ENCODE data around the gene BRD4. TPM values are rescaled to one million over a fixed set of nuclear protein-coding genes. Genes with fewer than 3 reads are reported as not detected.

Gene BRD4
- total and polyA plus RNA-seq, 2 experiments from 2014 or later: 63.8 to 115 TPM

GRCh38 chr19:15296841-15297415, 35.4 kb downstream of the BRD4 start:
- Histone ChIP-seq H3K79me2 (replicated peaks; ENCODE audit: insufficient read depth) (peaks cover 100% of the 10 kb centered on the region), H3F3A (replicated peaks; ENCODE audit: low read depth) (peaks cover 4% of the 10 kb centered on the region), H3K4me1 (ENCODE audit: insufficient read depth) (peaks cover 64% of the 10 kb centered on the region), H3K27me3 (ENCODE audit: insufficient read depth) (no peaks in the 10 kb centered on the region), H3K9me2 (ENCODE audit: insufficient read depth) (no peaks in the 10 kb centered on the region), H2AFZ (no peak overlapping the region), H3K36me3 (ENCODE audit: insufficient read depth) (no peaks in the 10 kb centered on the region), H4K20me1 (replicated peaks; ENCODE audit: insufficient read depth) (peaks cover 93% of the 10 kb centered on the region), H3K4me2 (peak overlapping the region; percentile 65; the same call in 1 of the 2 replicates), H3K4me3 (no peak overlapping the region), H3K27ac (ENCODE audit: low read depth) (peak overlapping the region; percentile 86; the same call in 1 of the 2 replicates)
- H3K27me3 Mint-ChIP-seq (ENCODE audit: insufficient read depth, low read depth, poor library complexity): peaks cover 10% of the 10 kb centered on the region
- no peak for TF ChIP-seq CTCF (conservative IDR thresholded peaks at IDR 0.05; ENCODE audit: low read depth in 2 of 2)
- TF ChIP-seq REST (IDR thresholded peaks at IDR 0.05; ENCODE audit: unreplicated experiment): no peak
- no peak for TF ChIP-seq NANOG (IDR thresholded peaks at IDR 0.05; ENCODE audit: borderline replicate concordance)
- no peak for TF ChIP-seq ZNF462 (CRISPR knock-in tag; IDR thresholded peaks at IDR 0.05)
- TF ChIP-seq EZH2 (IDR thresholded peaks at IDR 0.05; ENCODE audit: low read depth, unreplicated experiment): no peak
- TF ChIP-seq JUNB (IDR thresholded peaks at IDR 0.05; ENCODE audit: unreplicated experiment): no peak
- H3K36me3 Mint-ChIP-seq (ENCODE audit: low read depth): peaks cover 23% of the 10 kb centered on the region
- no peaks in the 10 kb centered on the region for H3K9me3 Mint-ChIP-seq
- H3K27ac Mint-ChIP-seq: peak overlapping the region; percentile 89
- H3K4me1 Mint-ChIP-seq: peaks cover 76% of the 10 kb centered on the region
- no peak for ATAC-seq
- DNase-seq (ENCODE audit: low spot score): no peak
- H3K4me3 Mint-ChIP-seq: no peak overlapping the region
